PC-3 (cell line): ENCODE measurements around the gene TEX14. TPM values are rescaled to one million over a fixed set of nuclear protein-coding genes. Genes with fewer than 3 reads are reported as not detected.

Source experiments
- ATAC-seq: fragments of 200-7000 bp; cut with Tn5 transposase; 2 replicates; pipeline ENCODE4 v1.9.1; 2020; ENCODE audit warnings: mild to moderate bottlenecking, moderate library complexity
- BruUV-seq: library from RNA; stranded (reverse); fragments of 400-500 nt; replicated peaks from 2 replicates; lab custom pipeline; 2021; lab: Mats Ljungman, UMichigan
- CTCF ChIA-PET: fragments of 300-600 bp; sonication (Branson Sonifier 250); formaldehyde crosslinking; loops from one replicate; lab custom pipeline; 2022; ENCODE audit warnings: antibody characterized with exemption; lab: Charles Lee
- POLR2A ChIA-PET: fragments of 300-600 bp; sonication (Branson Sonifier 250); formaldehyde crosslinking; loops from one replicate; lab custom pipeline; 2022; ENCODE audit warnings: antibody characterized with exemption; ENCODE audit not compliant: unreplicated experiment; lab: Charles Lee
- DNase-seq: peaks from one replicate; pipeline ENCODE4 v3.0.0-alpha.2; 2015
- H2AFZ ChIP-seq: fragments of 300-600 bp; sonication (generic); 2 replicates; pipeline ENCODE4 v1.6.0; 2016; ENCODE audit warnings: antibody characterized with exemption, low read length
- H3F3A ChIP-seq: fragments of 300-600 bp; sonication (generic); one replicate; pipeline ENCODE4 v1.6.0; 2017; ENCODE audit warnings: antibody characterized with exemption, low read length, control low read depth, mild to moderate bottlenecking; ENCODE audit not compliant: unreplicated experiment
- H3K27ac ChIP-seq: fragments of 300-600 bp; sonication (generic); 2 replicates; pipeline ENCODE4 v1.5.1; 2016; ENCODE audit warnings: mild to moderate bottlenecking, low read length
- H3K27me3 ChIP-seq: fragments of 300-600 bp; sonication (generic); 2 replicates; pipeline ENCODE4 v1.6.1; 2016; ENCODE audit warnings: low read length, mixed read lengths
- H3K36me3 ChIP-seq: fragments of 300-600 bp; sonication (generic); 2 replicates; pipeline ENCODE4 v1.6.1; 2016; ENCODE audit warnings: low read depth, mixed run types, low read length, mixed read lengths
- H3K4me1 ChIP-seq: fragments of 300-600 bp; sonication (generic); 2 replicates; pipeline ENCODE4 v1.5.1; 2016; ENCODE audit warnings: low read length; ENCODE audit not compliant: insufficient read depth
- H3K4me2 ChIP-seq: fragments of 300-600 bp; sonication (generic); 2 replicates; pipeline ENCODE4 v1.6.0; 2016; ENCODE audit warnings: low read length
- H3K4me3 ChIP-seq: fragments of 300-600 bp; sonication (generic); 2 replicates; pipeline ENCODE4 v1.5.1; 2016; ENCODE audit warnings: mild to moderate bottlenecking, low read length, mixed read lengths
- H3K79me2 ChIP-seq: fragments of 300-600 bp; sonication (generic); 2 replicates; pipeline ENCODE4 v1.6.1; 2017; ENCODE audit warnings: low read length, mixed read lengths
- H3K9ac ChIP-seq: fragments of 300-600 bp; sonication (generic); 2 replicates; pipeline ENCODE4 v1.6.0; 2016; ENCODE audit warnings: mild to moderate bottlenecking, low read length
- H3K9me2 ChIP-seq: fragments of 300-600 bp; sonication (generic); replicated peaks from 2 replicates; pipeline ENCODE4 v1.6.1; 2016; ENCODE audit warnings: mixed run types, low read length, mixed read lengths
- H3K9me3 ChIP-seq: fragments of 300-600 bp; sonication (generic); 2 replicates; pipeline ENCODE4 v1.6.1; 2016; ENCODE audit warnings: low read length, mixed read lengths
- H4K20me1 ChIP-seq: fragments of 300-600 bp; sonication (generic); 2 replicates; pipeline ENCODE4 v1.6.1; 2016; ENCODE audit warnings: low read length, mixed read lengths
- CTCF ChIP-seq: fragments of 300-600 bp; sonication (generic); conservative IDR thresholded peaks from 2 replicates; pipeline ENCODE4 v1.5.1; 2017; ENCODE audit warnings: antibody characterized with exemption, low read depth, mild to moderate bottlenecking, low read length
- EZH2 ChIP-seq: fragments of 300-600 bp; sonication (generic); IDR thresholded peaks from one replicate; pipeline ENCODE4 v1.6.1; 2017; ENCODE audit warnings: antibody characterized with exemption, mild to moderate bottlenecking, low read length; ENCODE audit not compliant: unreplicated experiment
- EZH2phosphoT487 ChIP-seq: fragments of 300-600 bp; sonication (generic); IDR thresholded peaks from 2 replicates; pipeline ENCODE4 v1.6.1; 2018; ENCODE audit warnings: mild to moderate bottlenecking, antibody characterized with exemption, low read length, borderline replicate concordance
- intact Hi-C: fragments of 100-400 bp; cut with micrococcal nuclease; formaldehyde crosslinking; loops from 2 replicates; pipeline ENCODE4 v1.9.0; 2023
- total RNA-seq: library from RNA; depleted of rRNA; stranded (reverse); fragments of >200 nt; gene quantifications from 2 replicates; pipeline ENCODE4 v1.2.3, GENCODE V29; 2014

The TEX14 gene
- total RNA-seq, 1 experiment from 2014 or later: 0.29 TPM

GRCh38 chr17:58710948-58711552, 19.2 kb upstream of the TEX14 start:
- ATAC-seq (peak; percentile 58), DNase-seq (peak; percentile 85)
- H3K36me3 ChIP-seq: peaks cover 10% of the 10 kb centered on the region; the same call in 1 of the 2 replicates
- TF ChIP-seq CTCF (peak; percentile 96), EZH2 (no peak), EZH2phosphoT487 (no peak)
- no peaks in the 10 kb centered on the region for H3K27me3 ChIP-seq
- H3K9me2 ChIP-seq: no peaks in the 10 kb centered on the region
- no peaks in the 10 kb centered on the region for H3F3A ChIP-seq
- BruUV-seq: no TSS peak
- no peak overlapping the region for H3K9ac ChIP-seq
- ChIA-PET POLR2A (interaction anchor here (1.1 kb wide), 1 partner anchor 79 kb away, joined by 8 read pairs; no protein-coding TSS in a partner anchor), CTCF (interaction anchor here (0.5 to 1.5 kb wide), 9 partner anchors 8 to 784 kb away, joined by 3 to 19 read pairs (median 5); no protein-coding TSS in a partner anchor)
- no peaks in the 10 kb centered on the region for H3K79me2 ChIP-seq
- intact Hi-C loops: loop anchor here (1.0 to 5.0 kb wide), 4 partner anchors 124 to 294 kb away; no protein-coding TSS in a partner anchor
- H3K4me1 ChIP-seq: no peaks in the 10 kb centered on the region
- no peak overlapping the region for H3K27ac ChIP-seq
- no peak overlapping the region for H3K4me3 ChIP-seq
- no peak overlapping the region for H2AFZ ChIP-seq
- no peaks in the 10 kb centered on the region for H3K9me3 ChIP-seq
- H4K20me1 ChIP-seq: no peaks in the 10 kb centered on the region
- H3K4me2 ChIP-seq: no peak overlapping the region

DNA sequence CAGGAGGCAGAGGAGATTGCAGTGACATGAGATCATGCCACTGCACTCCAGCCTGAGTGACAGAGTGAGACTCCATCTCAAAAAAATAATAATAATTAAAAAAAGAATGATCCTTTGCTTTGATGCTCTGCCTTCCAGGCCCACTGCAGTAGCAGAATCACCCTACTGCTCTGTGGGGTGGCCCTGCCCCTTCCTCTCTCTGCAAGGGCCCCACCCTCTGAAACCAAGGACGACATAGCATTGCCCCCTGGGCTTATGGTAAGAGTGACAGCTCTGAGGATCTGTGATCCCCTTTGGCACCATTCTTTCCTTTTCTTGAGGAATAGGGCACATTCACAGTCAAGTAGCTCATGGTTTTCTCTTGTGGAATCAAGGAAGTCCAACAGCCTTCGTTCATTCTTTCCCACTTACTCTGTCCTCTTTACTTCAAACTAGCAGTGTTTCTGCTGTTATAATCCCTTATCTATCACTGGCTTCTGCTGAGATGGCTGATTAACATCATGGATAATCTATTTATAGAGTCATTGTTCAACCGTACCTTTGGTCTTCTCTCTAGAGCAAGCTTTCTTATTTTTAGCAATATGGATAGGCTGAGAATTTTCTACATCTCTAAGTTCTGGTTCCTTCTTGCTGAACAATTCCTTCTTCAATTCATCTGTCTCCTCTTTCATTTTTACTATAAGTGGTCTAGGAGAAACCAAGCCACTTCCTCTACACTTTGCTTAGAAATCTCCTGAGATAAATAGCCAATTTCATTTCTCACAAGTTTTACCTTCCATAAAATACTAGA, 14.7 kb upstream of the TEX14 start:
- H3F3A ChIP-seq: peaks cover 5% of the 10 kb centered on the region
- ChIA-PET POLR2A (interaction anchor here (0.6 kb wide), 1 partner anchor 75 kb away, joined by 3 read pairs; no protein-coding TSS in a partner anchor), CTCF (no interaction called here)
- H4K20me1 ChIP-seq: no peaks in the 10 kb centered on the region
- H3K9me2 ChIP-seq: no peaks in the 10 kb centered on the region
- BruUV-seq: no TSS peak
- TF ChIP-seq EZH2phosphoT487 (no peak), CTCF (no peak), EZH2 (no peak)
- no peak overlapping the region for H3K4me3 ChIP-seq
- ATAC-seq (no peak), DNase-seq (no peak)
- H3K79me2 ChIP-seq: no peaks in the 10 kb centered on the region
- no peak overlapping the region for H3K9ac ChIP-seq
- intact Hi-C loops: no loop called here
- H3K27me3 ChIP-seq: no peaks in the 10 kb centered on the region
- peaks cover 13% of the 10 kb centered on the region; the same call in 1 of the 2 replicates for H3K36me3 ChIP-seq
- no peak overlapping the region for H2AFZ ChIP-seq
- H3K27ac ChIP-seq: no peak overlapping the region
- H3K4me2 ChIP-seq: no peak overlapping the region
- H3K9me3 ChIP-seq: no peaks in the 10 kb centered on the region
- peaks cover 25% of the 10 kb centered on the region for H3K4me1 ChIP-seq
